Choroid plexus epithelial cell (primary cell): ENCODE results near the gene ANOS1.

Experiments
- DNase-seq: peaks from one replicate; pipeline ENCODE4 v3.0.0-alpha.2; 2010; ENCODE audit warnings: low read depth
- H3K4me3 ChIP-seq: 2 replicates; pipeline ENCODE4 v1.5.1; 2011; ENCODE audit warnings: low read depth, mild to moderate bottlenecking, control low read depth, low read length, moderate library complexity
- CTCF ChIP-seq: conservative IDR thresholded peaks from 2 replicates; pipeline ENCODE4 v1.5.1; 2011; ENCODE audit warnings: low read depth, mild to moderate bottlenecking, control low read depth, inconsistent platforms, low read length, moderate library complexity

ANOS1 gene

GRCh38 chrX:8730812-8731558 lies 952 bp downstream of the ANOS1 start:
- H3K4me3 ChIP-seq = no peak overlapping the region
- no peak for TF ChIP-seq CTCF
- no peak for DNase-seq

- H3K4me3 ChIP-seq = no peak overlapping the region
- DNase-seq = no peak
- TF ChIP-seq CTCF = no peak
Measured at GRCh38 chrX:8729811-8730210, 2.1 kb downstream of the ANOS1 start.

DNA sequence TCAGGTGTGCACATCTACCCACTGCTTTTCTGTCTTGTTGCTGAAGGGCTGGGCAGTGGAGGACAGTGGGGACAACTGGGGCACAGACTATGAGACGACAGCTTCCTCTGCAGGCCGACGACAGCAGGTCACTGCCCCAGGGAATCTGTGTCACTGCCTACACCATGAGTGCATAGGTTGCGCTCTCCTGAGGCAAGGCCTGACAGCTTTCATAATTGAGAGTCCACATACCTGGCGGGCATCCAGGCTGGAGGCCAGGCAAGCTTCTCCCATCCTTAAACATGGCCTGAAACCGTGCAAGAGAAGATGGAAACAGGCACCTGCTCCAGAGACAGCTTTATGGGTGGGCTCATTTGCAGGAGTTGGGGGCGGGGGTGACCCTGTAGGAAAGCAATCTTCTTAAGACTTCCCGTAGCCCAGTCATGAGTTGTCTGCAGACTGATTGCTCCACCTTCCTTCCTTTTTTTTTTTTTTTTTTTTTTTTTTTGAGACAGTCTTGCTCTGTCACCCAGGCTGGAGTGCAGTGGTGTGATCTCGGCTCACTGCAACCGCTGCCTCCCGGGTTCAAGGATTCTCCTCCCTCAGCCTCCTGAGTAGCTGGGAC lies 2.9 kb downstream of the ANOS1 start:
- DNase-seq = no peak

GRCh38 chrX:8726031-8726652 lies 5.8 kb downstream of the ANOS1 start:
- no peak overlapping the region for H3K4me3 ChIP-seq
- TF ChIP-seq CTCF = no peak
- DNase-seq = peak; percentile 8

More for the DNA sequence above, 2.9 kb downstream of the ANOS1 start:
- TF ChIP-seq CTCF = no peak
- H3K4me3 ChIP-seq = no peak overlapping the region

- TF ChIP-seq CTCF = peak; percentile 16
- no peak overlapping the region for H3K4me3 ChIP-seq
- DNase-seq = peak; percentile 1
Measured at GRCh38 chrX:8724300-8724699, 7.6 kb downstream of the ANOS1 start.

DNA sequence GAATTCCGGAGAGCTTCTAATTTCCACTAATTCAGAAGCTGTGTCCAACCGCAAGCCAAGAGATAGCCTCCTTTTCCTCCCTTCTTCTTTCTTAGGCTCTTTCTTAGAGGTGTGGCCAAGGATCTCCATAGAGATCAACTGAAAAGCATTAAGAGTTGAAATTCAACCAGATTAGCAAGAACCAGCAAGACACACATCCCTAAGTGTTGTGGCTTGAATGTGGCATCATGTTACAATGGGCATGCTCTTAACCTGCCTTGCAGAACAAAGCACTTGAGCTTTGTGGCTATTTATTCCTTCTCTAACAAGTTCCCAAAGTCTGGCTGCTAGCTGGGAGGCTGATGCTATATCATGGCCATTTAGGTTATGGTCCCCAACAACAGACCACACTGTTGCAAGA lies 10.4 kb downstream of the ANOS1 start:
- no peak for TF ChIP-seq CTCF
- no peak overlapping the region for H3K4me3 ChIP-seq
- no peak for DNase-seq

- no peak overlapping the region for H3K4me3 ChIP-seq
- no peak for DNase-seq
- no peak for TF ChIP-seq CTCF
Measured at GRCh38 chrX:8720136-8720535, 11.8 kb downstream of the ANOS1 start.
